Prostate gland (tissue), 2 donors: Measurements from ENCODE around the gene MET.

Experiments used
- POLR2A ChIP-seq: fragments of 450-650 bp; IDR thresholded peaks from one replicate; pipeline ENCODE4 v1.6.1; 2016; ENCODE audit warnings: antibody characterized with exemption, mild to moderate bottlenecking
- POLR2AphosphoS5 ChIP-seq: sonication (generic); formaldehyde crosslinking; IDR thresholded peaks from one replicate; pipeline ENCODE4 v1.6.1; 2017; ENCODE audit warnings: antibody characterized with exemption
- TF ChIP-seq, protein P1 (sequence below), 4 experiments: fragments of 200-600 bp in 2 of 4; fragments of 450-650 bp in 2 of 4; sonication (generic) in 2 of 4; IDR thresholded peaks; 1 replicate in 3 of 4; 2 replicates in 1 of 4; pipeline ENCODE4 v1.5.1; 2016 to 2019; ENCODE audit warnings: antibody characterized with exemption in 4 of 4, mild to moderate bottlenecking in 2 of 4, moderate library complexity in 2 of 4

DNA sequence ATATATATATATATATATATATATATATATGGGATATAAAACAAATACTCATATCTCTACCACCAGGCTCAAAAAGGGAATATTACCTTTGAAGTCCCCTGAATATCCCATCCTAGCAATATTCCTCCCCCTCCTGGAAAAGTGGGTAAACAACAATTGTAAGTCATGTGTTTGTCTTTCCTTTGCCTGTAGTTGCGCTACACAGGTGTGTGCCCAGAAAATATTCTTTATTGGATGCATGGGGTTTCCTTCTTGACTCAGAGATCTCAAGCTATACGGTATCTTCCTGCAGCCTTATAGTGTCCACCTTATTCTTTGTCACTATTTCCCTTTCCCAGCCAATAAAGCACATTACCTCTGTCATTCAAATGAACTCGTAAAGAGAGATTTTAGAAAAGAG, 54.2 kb downstream of the MET start:
- TF ChIP-seq POLR2AphosphoS5 (no peak), POLR2A (no peak)
- TF ChIP-seq, protein P1, sequence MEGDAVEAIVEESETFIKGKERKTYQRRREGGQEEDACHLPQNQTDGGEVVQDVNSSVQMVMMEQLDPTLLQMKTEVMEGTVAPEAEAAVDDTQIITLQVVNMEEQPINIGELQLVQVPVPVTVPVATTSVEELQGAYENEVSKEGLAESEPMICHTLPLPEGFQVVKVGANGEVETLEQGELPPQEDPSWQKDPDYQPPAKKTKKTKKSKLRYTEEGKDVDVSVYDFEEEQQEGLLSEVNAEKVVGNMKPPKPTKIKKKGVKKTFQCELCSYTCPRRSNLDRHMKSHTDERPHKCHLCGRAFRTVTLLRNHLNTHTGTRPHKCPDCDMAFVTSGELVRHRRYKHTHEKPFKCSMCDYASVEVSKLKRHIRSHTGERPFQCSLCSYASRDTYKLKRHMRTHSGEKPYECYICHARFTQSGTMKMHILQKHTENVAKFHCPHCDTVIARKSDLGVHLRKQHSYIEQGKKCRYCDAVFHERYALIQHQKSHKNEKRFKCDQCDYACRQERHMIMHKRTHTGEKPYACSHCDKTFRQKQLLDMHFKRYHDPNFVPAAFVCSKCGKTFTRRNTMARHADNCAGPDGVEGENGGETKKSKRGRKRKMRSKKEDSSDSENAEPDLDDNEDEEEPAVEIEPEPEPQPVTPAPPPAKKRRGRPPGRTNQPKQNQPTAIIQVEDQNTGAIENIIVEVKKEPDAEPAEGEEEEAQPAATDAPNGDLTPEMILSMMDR (IDR thresholded peaks at IDR 0.05) = no peak
